Lung (tissue), 12 donors: Measurements from ENCODE around the gene OR2A14. TPM values are rescaled to one million over a fixed set of nuclear protein-coding genes. Genes with fewer than 3 reads are reported as not detected.
A peak's percentile ranks its signal among the peaks of the same experiment; 100 is the strongest.

ENCODE experiments used
- ATAC-seq: fragments of 200-7000 bp; cut with Tn5 transposase; one replicate; pipeline ENCODE4 v1.9.1; 2020; ENCODE audit warnings: moderate number of reproducible peaks; ENCODE audit not compliant: insufficient read depth, low FRiP score
- DNase-seq, 3 donors: peaks; one replicate each; pipeline ENCODE4 v3.0.0-alpha.2; 2013 to 2017
- H3K27ac ChIP-seq, 2 donors: one replicate each; pipeline ENCODE4 v1.5.1; 2013; ENCODE audit warnings: mild to moderate bottlenecking in 2 of 2, moderate library complexity in 2 of 2, control low read depth in 1 of 2, inconsistent platforms in 1 of 2, low read depth in 1 of 2, low read length in 1 of 2
- H3K27me3 ChIP-seq, 3 donors: one replicate each; pipeline ENCODE4 v1.5.1; 2013; ENCODE audit warnings: low read length in 2 of 3; ENCODE audit not compliant: control insufficient read depth in 3 of 3, insufficient read depth in 3 of 3
- H3K36me3 ChIP-seq, 4 donors: one replicate each; pipeline ENCODE4 v1.5.1; 2013; ENCODE audit warnings: low read length in 4 of 4, mild to moderate bottlenecking in 1 of 4, moderate library complexity in 1 of 4; ENCODE audit not compliant: control insufficient read depth in 4 of 4, insufficient read depth in 4 of 4
- H3K4me1 ChIP-seq, 5 donors: one replicate each; pipeline ENCODE4 v1.5.1; 2013; ENCODE audit warnings: low read length in 5 of 5, mild to moderate bottlenecking in 2 of 5, moderate library complexity in 1 of 5; ENCODE audit not compliant: control insufficient read depth in 5 of 5, insufficient read depth in 5 of 5
- H3K4me3 ChIP-seq: one replicate; pipeline ENCODE4 v1.5.1; 2013; ENCODE audit warnings: mild to moderate bottlenecking, control low read depth, moderate library complexity
- H3K9ac ChIP-seq, 2 donors: one replicate each; pipeline ENCODE4 v1.5.1; 2013; ENCODE audit warnings: low read length in 2 of 2, control low read depth in 1 of 2; ENCODE audit not compliant: insufficient read depth in 1 of 2
- H3K9me3 ChIP-seq, 4 donors: one replicate each; pipeline ENCODE4 v1.5.1; 2013; ENCODE audit warnings: low read length in 3 of 4, mild to moderate bottlenecking in 1 of 4, moderate library complexity in 1 of 4; ENCODE audit not compliant: control insufficient read depth in 4 of 4, insufficient read depth in 3 of 4
- WGBS, 2 donors: extraction: QIAGEN DNeasy Blood & Tissue Kit; methylation state at CpG; one replicate each; pipeline ENCODE4 v1.1.7; 2013; 5-methylcytosine and 5-hydroxymethylcytosine counted together
- polyA plus RNA-seq, 2 donors: library from polyadenylated mRNA; stranded (reverse); fragments of 200-250 nt; gene quantifications; one replicate each; pipeline ENCODE4 v1.2.1, GENCODE V29; 2013
- total RNA-seq, 2 donors: library from RNA; depleted of rRNA in 1 of 2; stranded (reverse); fragments of >200 nt in 1 of 2; gene quantifications; one replicate each; pipeline ENCODE4 v1.2.1, GENCODE V29; 2014 to 2021
- TF ChIP-seq, protein P1 (sequence below): IDR thresholded peaks from 2 replicates; pipeline ENCODE4 v1.5.1; 2012; ENCODE audit warnings: mild to moderate bottlenecking; ENCODE audit errors: control extremely low read depth, extremely low read depth
- donor health status: control.
- donor health status: control.
- donor health status: Bipolar disorder and iron deficiency.
- donor health status: healthy.
- donor health status: DM: yes; HTN: yes; CAD: no.

Gene OR2A14
- total and polyA plus RNA-seq, 4 donors, result not detected

DNA sequence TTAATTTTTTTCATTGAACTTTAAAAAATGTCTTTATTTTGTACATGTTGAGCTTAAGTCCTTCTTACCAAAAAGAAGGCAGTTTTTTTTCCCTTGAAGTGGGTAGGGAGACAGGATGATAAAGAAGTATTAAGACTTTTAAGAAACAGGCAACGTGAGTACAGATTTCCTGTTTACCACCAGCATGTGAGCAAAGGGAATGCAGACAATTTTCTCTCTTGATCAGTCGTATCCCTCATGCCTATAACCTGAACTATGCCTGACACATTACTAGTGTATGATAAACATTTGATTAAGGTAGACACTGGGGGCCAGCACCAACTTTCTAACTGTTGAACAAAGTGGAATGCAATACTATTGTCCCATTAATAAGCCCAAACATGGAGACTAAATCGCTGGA lies 22.4 kb upstream of the OR2A14 start:
- Histone ChIP-seq H3K9me3 (peaks cover 0 to 2% (median 0%) of the 10 kb centered on the region in 4 donors), H3K27ac (no peak overlapping the region), H3K27me3 (peaks cover 0 to 47% (median 0%) of the 10 kb centered on the region in 3 donors), H3K9ac (no peak overlapping the region), H3K4me3 (no peak overlapping the region), H3K4me1 (peaks cover 0 to 29% (median 0%) of the 10 kb centered on the region in 5 donors), H3K36me3 (no peaks in the 10 kb centered on the region)
- no peak for DNase-seq
- no peak for ATAC-seq
- TF ChIP-seq, protein P1, sequence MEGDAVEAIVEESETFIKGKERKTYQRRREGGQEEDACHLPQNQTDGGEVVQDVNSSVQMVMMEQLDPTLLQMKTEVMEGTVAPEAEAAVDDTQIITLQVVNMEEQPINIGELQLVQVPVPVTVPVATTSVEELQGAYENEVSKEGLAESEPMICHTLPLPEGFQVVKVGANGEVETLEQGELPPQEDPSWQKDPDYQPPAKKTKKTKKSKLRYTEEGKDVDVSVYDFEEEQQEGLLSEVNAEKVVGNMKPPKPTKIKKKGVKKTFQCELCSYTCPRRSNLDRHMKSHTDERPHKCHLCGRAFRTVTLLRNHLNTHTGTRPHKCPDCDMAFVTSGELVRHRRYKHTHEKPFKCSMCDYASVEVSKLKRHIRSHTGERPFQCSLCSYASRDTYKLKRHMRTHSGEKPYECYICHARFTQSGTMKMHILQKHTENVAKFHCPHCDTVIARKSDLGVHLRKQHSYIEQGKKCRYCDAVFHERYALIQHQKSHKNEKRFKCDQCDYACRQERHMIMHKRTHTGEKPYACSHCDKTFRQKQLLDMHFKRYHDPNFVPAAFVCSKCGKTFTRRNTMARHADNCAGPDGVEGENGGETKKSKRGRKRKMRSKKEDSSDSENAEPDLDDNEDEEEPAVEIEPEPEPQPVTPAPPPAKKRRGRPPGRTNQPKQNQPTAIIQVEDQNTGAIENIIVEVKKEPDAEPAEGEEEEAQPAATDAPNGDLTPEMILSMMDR, result no peak
- WGBS, 2 donors, result 36 to 39% methylated on average over 3 of the region's 3 CpGs

DNA sequence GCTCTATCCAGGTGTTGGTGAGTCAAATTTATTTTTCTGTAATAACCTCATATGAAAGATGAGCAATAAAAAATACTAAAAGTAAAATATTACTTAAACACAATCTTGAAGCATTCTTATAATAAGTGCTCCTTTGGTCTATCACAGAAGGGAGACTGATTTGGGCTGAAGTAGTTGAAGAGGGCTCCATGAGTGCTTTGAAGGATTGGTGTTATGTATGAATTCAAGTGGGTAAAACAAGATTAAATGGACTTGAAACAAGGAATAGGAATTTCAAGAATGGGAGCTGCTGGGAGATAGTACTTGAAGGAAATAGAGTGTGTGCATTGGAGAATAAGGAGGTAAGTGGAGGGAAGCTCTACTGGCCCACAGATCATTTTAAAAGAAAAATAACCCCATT lies 20.9 kb upstream of the OR2A14 start:
- Histone ChIP-seq H3K9ac (no peak overlapping the region), H3K36me3 (no peaks in the 10 kb centered on the region), H3K9me3 (no peaks in the 10 kb centered on the region), H3K4me3 (no peak overlapping the region), H3K4me1 (peaks cover 0 to 33% (median 0%) of the 10 kb centered on the region in 5 donors), H3K27me3 (peaks cover 0 to 43% (median 0%) of the 10 kb centered on the region in 3 donors), H3K27ac (no peak overlapping the region)
- DNase-seq, result peak in 2 of 3 donors; percentile 13 to 47
- TF ChIP-seq, protein P1, result no peak
- ATAC-seq, result no peak

DNA sequence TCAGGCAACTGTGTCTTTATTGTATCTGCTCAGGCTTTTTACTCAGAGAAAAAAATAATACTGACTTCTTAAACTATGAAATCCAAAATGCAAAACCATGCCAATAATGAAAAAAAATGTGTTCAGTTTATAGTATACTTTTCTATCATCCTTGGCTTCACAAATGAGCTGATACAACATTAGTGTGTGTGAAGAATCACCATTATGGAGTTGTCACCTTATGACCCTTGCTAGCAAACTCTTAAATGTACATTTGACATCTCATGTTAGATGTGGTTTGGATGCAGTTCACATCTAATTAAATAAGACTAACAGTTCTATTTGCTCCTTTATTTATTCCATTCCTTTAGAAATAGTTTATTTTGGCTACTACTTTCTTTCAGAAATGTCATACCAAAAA lies 17.8 kb upstream of the OR2A14 start:
- Histone ChIP-seq H3K9ac (no peak overlapping the region), H3K4me1 (peaks cover 0 to 33% (median 0%) of the 10 kb centered on the region in 5 donors), H3K4me3 (no peak overlapping the region), H3K27me3 (peaks cover 0 to 32% (median 0%) of the 10 kb centered on the region in 3 donors), H3K36me3 (no peaks in the 10 kb centered on the region), H3K27ac (no peak overlapping the region), H3K9me3 (no peaks in the 10 kb centered on the region)
- no peak for ATAC-seq
- TF ChIP-seq, protein P1, result no peak
- DNase-seq, result peak in 2 of 3 donors; percentile 85 to 91

DNA sequence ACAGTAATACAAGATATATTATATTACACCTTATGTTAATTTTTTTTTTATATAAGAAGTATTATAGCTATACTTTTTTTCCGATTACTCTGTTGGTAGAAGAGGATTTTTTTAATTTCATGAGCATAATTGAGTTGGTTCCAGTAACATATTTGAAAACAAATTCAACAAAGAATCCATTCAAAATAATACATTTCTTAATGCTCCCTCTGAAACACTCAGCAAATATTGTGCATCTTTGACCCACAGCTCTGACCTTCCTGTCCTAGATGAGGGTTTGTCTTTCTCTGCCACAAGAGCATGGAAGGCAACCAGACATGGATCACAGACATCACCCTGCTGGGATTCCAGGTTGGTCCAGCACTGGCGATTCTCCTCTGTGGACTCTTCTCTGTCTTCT lies 13.7 kb upstream of the OR2A14 start, which contains the start of gene OR2A2:
Gene OR2A2 (plus strand): TSS at position 301 of the 400 bp plus-strand sequence. CDS start 0 bp downstream, at position 301.
- no peak for DNase-seq
- peaks cover 0 to 24% (median 0%) of the 10 kb centered on the region in 3 donors for H3K27me3 ChIP-seq
- H3K9ac ChIP-seq, result no peak within 1 kb of the TSS
- H3K27ac ChIP-seq, result no peak within 1 kb of the TSS
- TF ChIP-seq, protein P1, result no peak
- ATAC-seq, result no peak
- no peaks in the 10 kb centered on the region for H3K9me3 ChIP-seq
- H3K36me3 ChIP-seq, result no peaks in the 10 kb centered on the region
- 93 to 98% methylated on average over 2 of the region's 2 CpGs for WGBS, 2 donors
- no peak within 1 kb of the TSS for H3K4me3 ChIP-seq
- peaks cover 0 to 41% (median 0%) of the 10 kb centered on the region in 5 donors for H3K4me1 ChIP-seq
